ENCODE results near the gene LYZ.
A peak's percentile ranks its signal among the peaks of the same experiment; 100 is the strongest.
"Not testable (repeated sequence)": the region's sequence is repeated elsewhere in the genome, so short reads cannot be mapped to it uniquely, and the experiment has no call there.

The LYZ gene

GRCh38 chr12:69348162-69348938 lies at the start of gene LYZ:
LYZ (plus strand) TSS chr12:69348381; CDS start chr12:69348409, 28 bp downstream.
- peak; percentile 20 for DNase-seq (ENCODE audit: low spot score)

- DNase-seq (ENCODE audit: low spot score) = no peak
Measured at GRCh38 chr12:69298947-69299346, 49.2 kb upstream of the LYZ start.

- no peak for DNase-seq (ENCODE audit: low spot score)
Measured at GRCh38 chr12:69304284-69304683, 43.9 kb upstream of the LYZ start.

GRCh38 chr12:69309461-69309860 lies 38.7 kb upstream of the LYZ start:
- no peak for DNase-seq (ENCODE audit: low spot score)

- no peak for DNase-seq (ENCODE audit: low spot score)
Measured at GRCh38 chr12:69313209-69313608, 35.0 kb upstream of the LYZ start.

- DNase-seq (ENCODE audit: low spot score) = not testable (repeated sequence)
Measured at GRCh38 chr12:69316784-69317183, 31.4 kb upstream of the LYZ start.

GRCh38 chr12:69317233-69317632 lies 30.9 kb upstream of the LYZ start:
- DNase-seq (ENCODE audit: low spot score) = not testable (repeated sequence)

- DNase-seq (ENCODE audit: low spot score) = no peak
Measured at GRCh38 chr12:69318225-69318624, 30.0 kb upstream of the LYZ start.

- no peak for DNase-seq (ENCODE audit: low spot score)
Measured at GRCh38 chr12:69321351-69321750, 26.8 kb upstream of the LYZ start.

- no peak for DNase-seq (ENCODE audit: low spot score)
Measured at GRCh38 chr12:69324797-69325466, 23.2 kb upstream of the LYZ start.

GRCh38 chr12:69328426-69328825 lies 19.8 kb upstream of the LYZ start:
- no peak for DNase-seq (ENCODE audit: low spot score)

GRCh38 chr12:69329669-69330428 lies 18.3 kb upstream of the LYZ start:
- peak; percentile 54 for DNase-seq (ENCODE audit: low spot score)

GRCh38 chr12:69330475-69331473 lies 17.4 kb upstream of the LYZ start:
- DNase-seq (ENCODE audit: low spot score) = peak; percentile 72

- DNase-seq (ENCODE audit: low spot score) = no peak
Measured at GRCh38 chr12:69331519-69331908, 16.7 kb upstream of the LYZ start.

GRCh38 chr12:69331909-69332684 lies 16.1 kb upstream of the LYZ start:
- DNase-seq (ENCODE audit: low spot score) = no peak

GRCh38 chr12:69332815-69333358 lies 15.3 kb upstream of the LYZ start:
- no peak for DNase-seq (ENCODE audit: low spot score)

- DNase-seq (ENCODE audit: low spot score) = peak; percentile 57
Measured at GRCh38 chr12:69334158-69334557, 14.0 kb upstream of the LYZ start.

GRCh38 chr12:69337311-69338090 lies 10.7 kb upstream of the LYZ start:
- no peak for DNase-seq (ENCODE audit: low spot score)

- no peak for DNase-seq (ENCODE audit: low spot score)
Measured at GRCh38 chr12:69338120-69338859, 9.9 kb upstream of the LYZ start.
